Natural killer cell (primary cell): Measurements from ENCODE around the gene TCERG1L. TPM values are rescaled to one million over a fixed set of nuclear protein-coding genes. Genes with fewer than 3 reads are reported as not detected.

ENCODE experiments used
- ATAC-seq, 3 donors: fragments of 150-1000 bp in 2 of 3; fragments of 200-7000 bp in 1 of 3; cut with Tn5 transposase; 1 replicate in 1 of 3; 2 replicates in 2 of 3; pipeline ENCODE4 v1.10.0; 2021; ENCODE audit warnings: mild to moderate bottlenecking in 2 of 3, moderate library complexity in 2 of 3
- DNase-seq, 2 donors: peaks; one replicate each; pipeline versions ENCODE4 v3.0.0 to v3.0.0-alpha.2; 2013 to 2021; ENCODE audit warnings: mixed read lengths in 1 of 2
- H3K27ac ChIP-seq: one replicate; pipeline ENCODE4 v1.5.1; 2013; ENCODE audit warnings: mild to moderate bottlenecking, low read length
- H3K27me3 ChIP-seq: one replicate; pipeline ENCODE4 v1.6.1; 2013; ENCODE audit warnings: low read length; ENCODE audit not compliant: control insufficient read depth, insufficient read depth
- H3K36me3 ChIP-seq: one replicate; pipeline ENCODE4 v1.6.1; 2013; ENCODE audit warnings: low read length; ENCODE audit not compliant: control insufficient read depth, insufficient read depth
- H3K4me1 ChIP-seq: one replicate; pipeline ENCODE4 v1.6.1; 2013; ENCODE audit warnings: low read length; ENCODE audit not compliant: control insufficient read depth, insufficient read depth
- H3K4me3 ChIP-seq: one replicate; pipeline ENCODE4 v1.5.1; 2013; ENCODE audit warnings: low read length
- H3K9me3 ChIP-seq: one replicate; pipeline ENCODE4 v1.6.1; 2013; ENCODE audit warnings: low read length; ENCODE audit not compliant: control insufficient read depth, insufficient read depth
- H3K27ac Mint-ChIP-seq, 2 donors: one replicate each; pipeline ENCODE4 v1.8.0; 2022; ENCODE audit warnings: mild to moderate bottlenecking in 2 of 2, mixed read lengths in 2 of 2, moderate library complexity in 1 of 2
- H3K27me3 Mint-ChIP-seq, 2 donors: one replicate each; pipeline ENCODE4 v1.8.0; 2022; ENCODE audit warnings: low read depth in 2 of 2, mixed read lengths in 2 of 2
- H3K36me3 Mint-ChIP-seq: one replicate; pipeline ENCODE4 v1.8.0; 2022; ENCODE audit warnings: mixed read lengths
- H3K4me1 Mint-ChIP-seq, 2 donors: one replicate each; pipeline ENCODE4 v1.8.0; 2022; ENCODE audit warnings: mixed read lengths in 2 of 2
- H3K4me3 Mint-ChIP-seq: one replicate; pipeline ENCODE4 v1.8.0; 2022; ENCODE audit warnings: mild to moderate bottlenecking, moderate library complexity, mixed read lengths
- H3K9me3 Mint-ChIP-seq, 2 donors: one replicate each; pipeline ENCODE4 v1.8.0; 2022; ENCODE audit warnings: mixed read lengths in 2 of 2
- WGBS: methylation state at CpG from one replicate; pipeline ENCODE4 v1.1.7; 2013; ENCODE audit warnings: missing lambda C conversion rate; ENCODE audit not compliant: insufficient coverage; 5-methylcytosine and 5-hydroxymethylcytosine counted together
- intact Hi-C: fragments of 100-400 bp; cut with micrococcal nuclease; formaldehyde crosslinking; loops from one replicate; pipeline ENCODE4 v1.14.2; 2022
- total RNA-seq, 4 donors: library from RNA; stranded (reverse); fragments of 120-200 nt in 1 of 4; gene quantifications; one replicate each; pipeline versions ENCODE4 v1.2.3 to v1.2.4, GENCODE V29; 2013 to 2022
- TF ChIP-seq, protein P1 (sequence below): fragments of 200-600 bp; IDR thresholded peaks from one replicate; pipeline ENCODE4 v1.8.0; 2022; ENCODE audit warnings: antibody characterized with exemption

TCERG1L gene
- total RNA-seq, 3 donors from 2014 or later (not counting 1 experiment from before 2014, with no cell fraction given): 0.48 TPM; not detected in 2

DNA sequence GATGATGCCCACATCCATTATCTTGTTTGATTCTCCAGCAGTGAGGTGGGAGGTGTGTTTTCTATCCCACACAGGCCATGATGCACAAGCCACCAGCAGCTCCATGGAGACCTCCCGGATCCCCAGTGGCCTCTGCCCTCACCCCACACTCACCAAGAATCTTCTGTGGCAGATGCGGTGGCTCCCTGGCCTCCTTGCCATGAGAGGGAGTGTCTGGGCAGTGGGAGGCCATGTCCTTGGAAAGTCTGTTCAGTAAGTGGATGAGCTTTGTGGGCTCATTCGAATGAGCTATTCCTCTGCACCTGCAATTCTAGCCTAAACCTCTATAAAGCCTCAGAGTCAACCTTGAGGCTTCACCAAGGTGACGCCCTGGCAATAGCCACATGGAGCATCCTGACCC, 243.8 kb downstream of the TCERG1L start:
- intact Hi-C loops: no loop called here
- 80% methylated on average over 2 of the region's 4 CpGs for WGBS

DNA sequence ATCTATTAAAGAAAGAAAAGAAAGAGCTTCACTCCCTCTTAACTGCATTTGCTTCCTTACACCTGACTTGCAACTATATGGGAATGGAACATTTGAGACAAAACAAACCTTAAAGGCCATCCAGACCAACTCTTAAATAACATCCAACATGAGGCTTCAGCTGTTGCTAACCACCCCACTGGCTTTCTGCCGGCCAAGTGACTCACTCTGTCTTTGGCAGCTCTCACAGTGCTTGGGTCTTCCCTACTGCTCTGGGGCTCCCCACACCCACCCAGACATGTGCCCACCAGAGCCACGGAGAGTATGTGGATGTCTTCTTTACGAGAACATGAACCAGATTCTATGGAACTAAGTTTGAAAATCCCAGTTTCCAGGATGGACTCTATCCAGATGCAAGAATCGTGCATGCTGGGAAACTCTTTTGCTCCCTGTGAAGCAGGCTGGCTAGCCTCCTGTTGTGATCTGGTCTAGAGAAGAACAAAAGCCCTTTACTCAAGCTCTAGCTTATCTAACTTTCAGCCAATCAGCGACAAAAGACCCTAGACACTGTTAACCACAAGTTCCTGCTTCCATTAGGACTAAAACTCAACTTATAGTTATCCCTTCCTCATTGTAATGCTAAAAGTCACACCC, 245.7 kb downstream of the TCERG1L start:
- TF ChIP-seq, protein P1, sequence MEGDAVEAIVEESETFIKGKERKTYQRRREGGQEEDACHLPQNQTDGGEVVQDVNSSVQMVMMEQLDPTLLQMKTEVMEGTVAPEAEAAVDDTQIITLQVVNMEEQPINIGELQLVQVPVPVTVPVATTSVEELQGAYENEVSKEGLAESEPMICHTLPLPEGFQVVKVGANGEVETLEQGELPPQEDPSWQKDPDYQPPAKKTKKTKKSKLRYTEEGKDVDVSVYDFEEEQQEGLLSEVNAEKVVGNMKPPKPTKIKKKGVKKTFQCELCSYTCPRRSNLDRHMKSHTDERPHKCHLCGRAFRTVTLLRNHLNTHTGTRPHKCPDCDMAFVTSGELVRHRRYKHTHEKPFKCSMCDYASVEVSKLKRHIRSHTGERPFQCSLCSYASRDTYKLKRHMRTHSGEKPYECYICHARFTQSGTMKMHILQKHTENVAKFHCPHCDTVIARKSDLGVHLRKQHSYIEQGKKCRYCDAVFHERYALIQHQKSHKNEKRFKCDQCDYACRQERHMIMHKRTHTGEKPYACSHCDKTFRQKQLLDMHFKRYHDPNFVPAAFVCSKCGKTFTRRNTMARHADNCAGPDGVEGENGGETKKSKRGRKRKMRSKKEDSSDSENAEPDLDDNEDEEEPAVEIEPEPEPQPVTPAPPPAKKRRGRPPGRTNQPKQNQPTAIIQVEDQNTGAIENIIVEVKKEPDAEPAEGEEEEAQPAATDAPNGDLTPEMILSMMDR: no peak
- Histone ChIP-seq H3K36me3 (no peaks in the 10 kb centered on the region), H3K27me3 (no peaks in the 10 kb centered on the region), H3K9me3 (no peaks in the 10 kb centered on the region), H3K4me1 (no peaks in the 10 kb centered on the region), H3K4me3 (no peak overlapping the region), H3K27ac (no peak overlapping the region)
- Mint-ChIP-seq H3K9me3 (no peaks in the 10 kb centered on the region), H3K27ac (no peak overlapping the region), H3K27me3 (peaks cover 0 to 4% of the 10 kb centered on the region in 2 donors), H3K36me3 (no peaks in the 10 kb centered on the region), H3K4me3 (no peak overlapping the region), H3K4me1 (no peaks in the 10 kb centered on the region)
- WGBS: 56% methylated on average over 5 of the region's 5 CpGs
- DNase-seq: no peak
- ATAC-seq: no peak
- intact Hi-C loops: no loop called here

More for the DNA sequence above, 243.8 kb downstream of the TCERG1L start:
- H3K9me3 ChIP-seq: no peaks in the 10 kb centered on the region
- no peaks in the 10 kb centered on the region for H3K9me3 Mint-ChIP-seq
- DNase-seq: no peak
- TF ChIP-seq, protein P1: no peak
- H3K27ac Mint-ChIP-seq: no peak overlapping the region
- H3K36me3 Mint-ChIP-seq: no peaks in the 10 kb centered on the region
- H3K4me1 Mint-ChIP-seq: no peaks in the 10 kb centered on the region
- no peak for ATAC-seq
- H3K4me3 ChIP-seq: no peak overlapping the region
- H3K27me3 ChIP-seq: no peaks in the 10 kb centered on the region
- no peak overlapping the region for H3K4me3 Mint-ChIP-seq
- H3K4me1 ChIP-seq: no peaks in the 10 kb centered on the region
- no peaks in the 10 kb centered on the region for H3K36me3 ChIP-seq
- no peak overlapping the region for H3K27ac ChIP-seq
- peaks cover 0 to 4% of the 10 kb centered on the region in 2 donors for H3K27me3 Mint-ChIP-seq

GRCh38 chr10:131063311-131063710, 248.2 kb downstream of the TCERG1L start:
- TF ChIP-seq, protein P1: no peak
- H3K4me1 ChIP-seq: no peaks in the 10 kb centered on the region
- peaks cover 0 to 4% of the 10 kb centered on the region in 2 donors for H3K27me3 Mint-ChIP-seq
- H3K27me3 ChIP-seq: no peaks in the 10 kb centered on the region
- intact Hi-C loops: no loop called here
- H3K9me3 Mint-ChIP-seq: no peaks in the 10 kb centered on the region
- 71% methylated on average over 2 of the region's 2 CpGs for WGBS
- H3K36me3 ChIP-seq: no peaks in the 10 kb centered on the region
- no peaks in the 10 kb centered on the region for H3K9me3 ChIP-seq
- H3K4me3 Mint-ChIP-seq: no peak overlapping the region
- ATAC-seq (no peak), DNase-seq (no peak)
- H3K27ac Mint-ChIP-seq: no peak overlapping the region
- no peak overlapping the region for H3K27ac ChIP-seq
- no peak overlapping the region for H3K4me3 ChIP-seq
- H3K36me3 Mint-ChIP-seq: no peaks in the 10 kb centered on the region
- H3K4me1 Mint-ChIP-seq: no peaks in the 10 kb centered on the region
